Pancreas (tissue), 10 donors: Measurements from ENCODE around the gene SLC9A6. TPM values are rescaled to one million over a fixed set of nuclear protein-coding genes. Genes with fewer than 3 reads are reported as not detected.

ENCODE experiments used
- ATAC-seq, 4 donors: fragments of 200-7000 bp; cut with Tn5 transposase; one replicate each; pipeline versions ENCODE4 v1.8.0 to v1.9.1; 2020; ENCODE audit warnings: mild to moderate bottlenecking in 4 of 4, moderate library complexity in 4 of 4
- DNase-seq, 6 donors: peaks; one replicate each; pipeline ENCODE4 v3.0.0-alpha.2; 2020
- FAIRE-seq: peaks from 2 replicates; lab custom pipeline; 2012; peaks lifted over from hg19 to GRCh38; lab: Jason Lieb, UNC
- H3K27ac ChIP-seq, 4 donors: fragments of 200-600 bp; sonication (generic); 1 replicate in 3 of 4; 2 replicates in 1 of 4; pipeline versions ENCODE4 v1.5.0 to v1.8.0; 2020
- H3K27me3 ChIP-seq, 4 donors: fragments of 200-600 bp; one replicate each; pipeline ENCODE4 v1.8.0; 2021
- H3K36me3 ChIP-seq, 3 donors: fragments of 200-600 bp; sonication (generic) in 1 of 3; one replicate each; pipeline versions ENCODE4 v1.5.0 to v1.8.0; 2020 to 2021
- H3K4me1 ChIP-seq, 3 donors: fragments of 200-600 bp; one replicate each; pipeline ENCODE4 v1.8.0; 2021
- H3K4me3 ChIP-seq, 4 donors: fragments of 200-600 bp; sonication (generic) in 2 of 4; one replicate each; pipeline versions ENCODE4 v1.5.0 to v1.8.0; 2020 to 2021
- H3K9me3 ChIP-seq, 4 donors: fragments of 200-600 bp; one replicate each; pipeline ENCODE4 v1.8.0; 2021
- CTCF ChIP-seq, 4 donors: fragments of 200-600 bp; sonication (generic) in 3 of 4; IDR thresholded peaks; one replicate each; pipeline versions ENCODE4 v1.5.0 to v1.8.0; 2021; ENCODE audit warnings: antibody characterized with exemption in 4 of 4
- WGBS, 2 donors: extraction: QIAGEN DNeasy Blood & Tissue Kit; methylation state at CpG; one replicate each; pipeline ENCODE4 v1.1.7; 2013; 5-methylcytosine and 5-hydroxymethylcytosine counted together
- intact Hi-C, 3 donors: fragments of 100-400 bp; cut with DNase I; formaldehyde crosslinking; loops; one replicate each; pipeline versions ENCODE4 v1.11.1 to v1.14.2; 2022
- polyA plus RNA-seq, 2 donors: library from polyadenylated mRNA; stranded (reverse); fragments of 200-250 nt; gene quantifications; one replicate each; pipeline ENCODE4 v1.2.3, GENCODE V29; 2013
- total RNA-seq, 6 donors: library from RNA; stranded (reverse); fragmentation: NEBNext Ultra II Directional in 4 of 6; extraction: Animal tissue kit (Norgen Biotek cat#: 25700) in 4 of 6; gene quantifications; one replicate each; pipeline versions ENCODE4 v1.2.1 to v1.2.4, GENCODE V29; 2021 to 2023
- donor health status: healthy with polysubstance abuse.
- donor health status: DM: no; HTN: no; CAD: no; lungs with moderate emphysema.
- donor health status: DM: no; HTN: no; CAD: no.
- donor health status: control.
- donor health status: control.
- donor health status: Bipolar disorder and iron deficiency.
- donor health status: DM: yes; HTN: yes; CAD: no.
- donor health status: DM: no; HTN: no; CAD: no.
- donor health status: DM: no; HTN: no; CAD: no.
- donor health status: DM: yes; HTN: yes; CAD: no.

SLC9A6 gene
- total and polyA plus RNA-seq, 8 donors: 2.1 to 8.3 (median 4.4) TPM

- ATAC-seq: peak in 1 of 4 donors; percentile 5
- H3K27ac ChIP-seq: peak overlapping the region in 2 of 4 donors; percentile 52 to 55
These were observed 707 bp downstream of the SLC9A6 start for GRCh38 chrX:135985973-135986310.

GRCh38 chrX:135988245-135988644, 3.0 kb downstream of the SLC9A6 start:
- H3K4me1 ChIP-seq: peaks cover 0 to 4% (median 0%) of the 10 kb centered on the region in 3 donors
- 76 to 82% methylated on average over 4 of the region's 4 CpGs for WGBS, 2 donors
- FAIRE-seq (no peak), ATAC-seq (no peak), DNase-seq (no peak)
- H3K27me3 ChIP-seq: no peaks in the 10 kb centered on the region
- H3K36me3 ChIP-seq: no peaks in the 10 kb centered on the region
- no peak for TF ChIP-seq CTCF (IDR thresholded peaks at IDR 0.05)
- no peak overlapping the region for H3K4me3 ChIP-seq
- H3K9me3 ChIP-seq: no peaks in the 10 kb centered on the region
- intact Hi-C loops: no loop called here
- H3K27ac ChIP-seq: no peak overlapping the region

More at GRCh38 chrX:135985973-135986310, 707 bp downstream of the SLC9A6 start:
- Histone ChIP-seq H3K9me3 (no peaks in the 10 kb centered on the region), H3K4me1 (peaks cover 0 to 4% (median 0%) of the 10 kb centered on the region in 3 donors), H3K4me3 (peak overlapping the region; percentile 34 to 62 (median 54)), H3K27me3 (no peaks in the 10 kb centered on the region), H3K36me3 (no peaks in the 10 kb centered on the region)
- FAIRE-seq (no peak), DNase-seq (peak in 2 of 6 donors; percentile 14 to 26)
- WGBS, 2 donors: 1 to 17% methylated on average over 15 of the region's 15 CpGs
- intact Hi-C loops: no loop called here
- no peak for TF ChIP-seq CTCF (IDR thresholded peaks at IDR 0.05)

- intact Hi-C loops: no loop called here
- 87 to 90% methylated on average over 4 of the region's 4 CpGs for WGBS, 2 donors
- ATAC-seq: no peak
- Histone ChIP-seq H3K9me3 (no peaks in the 10 kb centered on the region), H3K4me1 (no peaks in the 10 kb centered on the region), H3K36me3 (no peaks in the 10 kb centered on the region), H3K27me3 (peaks cover 0 to 7% (median 0%) of the 10 kb centered on the region in 4 donors), H3K4me3 (no peak overlapping the region), H3K27ac (no peak overlapping the region)
- no peak for DNase-seq
- FAIRE-seq: no peak
- no peak for TF ChIP-seq CTCF (IDR thresholded peaks at IDR 0.05)
These were observed 29.8 kb downstream of the SLC9A6 start for GRCh38 chrX:136015016-136015415.

- TF ChIP-seq CTCF (IDR thresholded peaks at IDR 0.05): no peak
- FAIRE-seq (peak; percentile 80), ATAC-seq (no peak), DNase-seq (no peak)
- no peaks in the 10 kb centered on the region for H3K9me3 ChIP-seq
- intact Hi-C loops: no loop called here
- H3K27me3 ChIP-seq: peaks cover 0 to 7% (median 0%) of the 10 kb centered on the region in 4 donors
- H3K4me1 ChIP-seq: no peaks in the 10 kb centered on the region
- no peaks in the 10 kb centered on the region for H3K36me3 ChIP-seq
- 65 to 90% methylated on average over 2 of the region's 2 CpGs for WGBS, 2 donors
- no peak overlapping the region for H3K4me3 ChIP-seq
- no peak overlapping the region for H3K27ac ChIP-seq
These were observed 31.6 kb downstream of the SLC9A6 start for GRCh38 chrX:136016881-136017280.

- FAIRE-seq (no peak), ATAC-seq (no peak), DNase-seq (no peak)
- no peaks in the 10 kb centered on the region for H3K27me3 ChIP-seq
- H3K27ac ChIP-seq: no peak overlapping the region
- no peaks in the 10 kb centered on the region for H3K4me1 ChIP-seq
- H3K4me3 ChIP-seq: no peak overlapping the region
- no peak for TF ChIP-seq CTCF (IDR thresholded peaks at IDR 0.05)
- WGBS, 2 donors: 65 to 79% methylated on average over 5 of the region's 5 CpGs
- intact Hi-C loops: no loop called here
- no peaks in the 10 kb centered on the region for H3K9me3 ChIP-seq
- no peaks in the 10 kb centered on the region for H3K36me3 ChIP-seq
These were observed 34.0 kb downstream of the SLC9A6 start for GRCh38 chrX:136019226-136019625.
